DMS79 (cell line): ENCODE results near the gene SLC8A1.

Source experiments
- DNase-seq: peaks from one replicate; lab custom pipeline; 2025; lab: John Stamatoyannopoulos, UW

The SLC8A1 gene

DNA sequence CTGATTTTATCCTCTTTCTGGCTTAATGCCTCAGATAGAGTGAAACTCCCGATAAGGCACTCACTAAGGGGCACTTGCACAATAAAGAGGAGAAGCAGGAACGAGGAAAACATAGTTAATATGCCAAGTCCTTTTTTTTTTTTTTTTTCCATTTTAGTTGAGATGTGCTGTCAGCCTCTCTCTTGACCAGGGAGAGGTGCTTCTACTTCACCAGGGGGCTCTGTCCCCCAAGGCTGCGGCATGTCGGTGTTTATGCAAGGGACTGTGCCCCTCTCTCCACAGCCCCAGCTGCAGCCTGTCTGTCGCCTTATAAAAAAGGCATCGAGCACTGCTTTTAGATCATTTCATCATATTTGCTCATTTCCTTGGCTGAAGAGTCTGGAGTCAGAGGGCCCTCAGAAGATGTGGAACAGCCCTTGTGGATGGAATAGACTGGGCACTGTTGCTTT is 178.1 kb downstream of the SLC8A1 start:
- no peak for DNase-seq

DNA sequence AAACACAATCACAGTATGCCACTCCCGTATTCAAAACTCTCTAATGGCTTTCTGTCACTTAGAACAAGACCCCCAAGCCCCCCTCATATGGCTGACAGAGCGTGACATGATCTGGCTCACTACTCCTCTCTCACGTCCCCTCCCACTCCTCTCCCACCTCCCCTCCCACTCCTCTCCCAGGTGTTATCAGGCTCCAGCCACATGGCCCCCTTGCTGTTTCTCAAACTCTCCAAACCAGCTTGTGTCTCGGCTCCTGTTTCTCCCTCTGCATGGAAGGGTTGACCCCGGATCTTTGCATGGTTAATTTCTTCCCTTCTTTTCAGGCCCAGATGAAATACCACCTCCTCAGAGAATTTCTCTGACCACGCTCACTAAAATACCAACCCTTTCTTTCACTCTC is 180.8 kb downstream of the SLC8A1 start:
- no peak for DNase-seq

DNA sequence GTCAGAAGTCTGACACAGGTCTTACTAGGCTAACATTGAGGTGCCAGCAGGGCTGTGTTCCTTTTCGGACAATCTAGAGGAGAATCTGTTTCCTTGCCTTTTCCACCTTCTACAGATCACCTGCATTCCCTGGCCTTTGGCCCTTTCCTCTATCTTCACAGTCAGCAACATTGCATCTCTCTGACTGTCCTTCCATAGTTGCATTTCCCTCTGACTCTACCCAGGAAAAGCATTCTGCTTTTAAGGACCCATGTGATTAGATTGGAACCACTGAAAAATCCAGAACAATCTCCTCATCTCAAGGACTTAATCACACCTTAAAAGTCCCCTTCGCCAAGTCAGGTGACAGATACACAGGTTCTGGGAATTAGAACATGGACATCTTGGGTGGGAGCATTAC is 181.5 kb downstream of the SLC8A1 start:
- no peak for DNase-seq

DNA sequence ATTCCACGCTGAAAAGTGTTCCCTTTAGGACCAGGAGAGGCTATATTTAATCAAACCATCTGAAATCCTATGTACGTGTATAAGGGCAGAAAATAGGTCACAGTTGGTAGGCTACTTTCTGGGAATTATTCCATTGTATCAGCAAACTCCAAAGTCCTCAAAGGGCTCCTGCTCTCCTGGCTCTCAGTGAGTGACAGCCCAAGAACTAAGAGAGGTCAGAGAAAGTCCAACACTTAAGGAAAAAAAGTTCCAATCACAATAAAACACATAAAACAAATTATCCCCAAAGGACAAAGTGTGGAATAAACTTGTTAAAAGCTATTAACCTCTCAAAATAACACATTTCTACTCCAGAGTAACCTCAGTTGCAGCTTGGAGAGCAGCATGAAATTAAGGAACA is 183.3 kb downstream of the SLC8A1 start:
- DNase-seq: no peak

DNA sequence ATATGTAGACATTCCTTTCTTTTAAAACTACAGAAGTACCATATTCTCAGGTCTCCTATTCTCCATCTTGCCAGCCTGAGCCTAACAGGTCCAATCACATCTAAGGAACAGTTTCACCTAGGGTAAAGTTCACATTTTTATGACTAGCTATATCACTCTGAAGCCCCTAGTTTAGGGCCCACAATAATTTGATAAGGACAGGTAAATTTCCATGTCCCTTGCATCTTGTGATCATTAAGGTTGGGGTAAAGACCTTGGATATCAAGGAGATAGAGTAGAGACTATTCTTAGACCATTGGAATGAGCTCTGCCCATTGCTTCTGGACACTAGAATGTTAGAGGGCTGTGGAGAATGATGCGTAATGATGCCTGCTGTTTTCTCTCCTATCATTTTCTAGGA is 185.7 kb downstream of the SLC8A1 start:
- DNase-seq: no peak

DNA sequence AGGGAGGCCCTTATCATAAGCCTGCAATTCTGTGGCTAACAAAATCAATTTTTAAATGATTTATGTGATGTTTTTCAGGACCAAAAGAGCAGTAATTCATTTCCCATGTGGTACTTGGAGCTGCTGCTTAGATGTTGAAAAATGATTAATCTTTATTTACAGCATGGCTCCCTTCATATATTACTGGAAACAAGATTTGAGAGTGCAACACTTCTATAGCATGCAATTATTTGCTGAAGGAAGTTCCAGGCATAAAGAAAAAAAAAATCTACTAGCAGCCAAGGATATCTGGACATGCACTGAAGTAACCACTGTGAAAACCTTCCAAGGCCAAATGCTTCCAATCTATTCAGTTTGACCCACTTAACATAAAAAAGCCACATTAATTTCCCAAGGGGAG is 186.3 kb downstream of the SLC8A1 start:
- no peak for DNase-seq

DNA sequence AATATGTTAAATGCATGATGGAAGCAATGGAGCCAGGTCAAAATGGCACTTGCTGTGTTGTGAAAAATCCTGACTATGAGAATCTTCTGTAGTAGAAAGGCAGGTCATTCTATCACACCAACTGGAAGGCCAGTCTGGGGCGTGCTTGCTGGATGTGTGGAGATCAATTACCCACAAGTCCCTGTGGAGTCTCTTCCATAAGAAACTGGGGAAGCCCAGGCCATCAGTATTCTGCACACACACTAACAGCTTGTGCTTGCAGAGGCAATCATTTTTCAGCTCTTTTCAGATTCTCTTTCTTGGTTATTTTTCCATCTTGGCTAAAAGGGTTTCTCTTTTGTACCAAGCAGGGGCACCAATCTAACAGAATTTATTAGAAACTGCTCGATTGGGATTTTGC is 190.8 kb downstream of the SLC8A1 start:
- DNase-seq: no peak

DNA sequence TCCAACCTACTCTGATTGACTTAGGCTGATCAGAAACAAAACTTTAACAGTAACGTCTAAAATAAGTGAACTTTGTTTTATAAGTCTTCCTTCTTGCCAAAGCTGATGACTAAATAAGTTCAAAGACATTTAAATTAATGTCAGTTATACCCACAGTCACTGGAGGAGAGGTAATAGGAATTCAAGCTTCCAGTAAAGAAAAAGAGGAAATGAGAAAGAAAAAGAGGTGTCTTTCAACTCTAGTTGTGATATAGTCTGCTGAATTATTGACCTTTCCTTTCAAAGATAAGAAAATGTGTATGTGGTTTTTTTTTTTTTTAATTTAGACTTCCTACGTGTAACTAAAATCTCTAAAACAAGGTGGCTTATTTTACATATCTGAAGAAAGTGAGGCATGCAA is 191.5 kb downstream of the SLC8A1 start:
- no peak for DNase-seq

DNA sequence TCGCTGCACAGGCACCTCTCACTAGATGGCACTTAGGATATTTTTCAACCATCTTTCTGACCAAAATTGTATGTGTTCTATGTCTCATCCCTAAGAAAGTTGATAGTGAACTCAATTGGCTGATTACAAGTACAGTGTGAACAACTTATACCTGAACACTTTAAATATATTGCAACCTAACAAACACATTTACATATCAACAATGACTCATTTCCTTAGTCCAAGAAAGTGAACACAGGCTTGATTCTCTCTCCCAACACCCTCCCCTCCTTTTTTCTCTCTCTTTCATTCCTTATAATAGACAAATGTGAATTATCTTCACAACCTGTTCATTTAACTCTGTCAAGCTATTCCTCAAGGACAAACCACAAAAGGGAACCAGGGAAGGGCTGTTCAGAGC is 192.0 kb downstream of the SLC8A1 start:
- no peak for DNase-seq

DNA sequence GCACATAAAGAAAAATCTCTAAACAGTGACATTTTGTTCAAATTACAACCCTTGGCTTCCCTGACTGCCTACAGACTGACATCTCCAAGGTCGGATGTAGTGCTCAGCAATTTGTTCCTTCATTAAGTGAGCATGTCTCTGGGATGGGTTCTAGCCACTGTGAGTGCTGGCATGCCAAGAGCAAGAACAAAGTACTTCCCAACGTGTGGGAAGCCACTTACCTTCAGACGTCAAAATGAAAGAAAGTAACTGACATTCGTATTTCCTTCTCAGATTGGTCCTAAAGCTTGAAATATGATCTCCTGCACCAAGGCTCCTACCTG is 193.8 kb downstream of the SLC8A1 start:
- DNase-seq: no peak

DNA sequence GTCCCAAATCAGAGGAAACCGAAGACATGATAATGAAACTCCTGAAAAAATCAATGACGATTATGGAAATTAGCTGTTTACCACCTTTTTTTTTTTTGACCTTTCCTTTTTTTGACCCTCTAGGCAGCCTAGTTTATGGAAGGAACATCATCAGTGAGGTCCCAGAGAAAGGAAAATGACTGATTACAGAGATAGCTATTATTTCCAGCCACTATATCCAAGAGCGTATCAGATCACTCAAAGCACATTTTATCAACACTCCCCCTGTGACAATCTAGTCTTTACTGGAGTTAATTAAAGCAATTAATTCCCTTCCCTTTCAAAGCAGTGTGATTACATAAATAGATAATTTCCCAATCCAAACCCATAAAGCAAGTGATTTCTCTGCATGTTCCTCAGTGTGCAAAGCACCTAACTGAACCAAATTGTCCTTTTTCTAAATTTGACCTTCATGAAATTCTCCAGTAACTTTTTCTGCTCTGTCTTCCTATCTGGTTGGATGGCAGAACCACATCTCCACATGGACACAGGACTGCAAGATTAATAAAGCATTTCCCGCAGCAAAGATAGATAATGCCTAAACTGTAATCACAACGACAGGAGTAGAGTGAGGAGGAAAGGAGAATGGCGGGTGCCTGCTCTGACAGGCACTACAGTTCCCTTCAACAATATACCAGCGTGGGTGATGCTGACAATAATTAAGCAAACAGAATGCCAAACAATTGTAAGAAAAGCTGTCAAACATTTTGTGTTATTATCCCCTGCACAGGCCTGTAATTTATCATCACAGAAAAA is 194.4 kb downstream of the SLC8A1 start:
- DNase-seq: no peak

DNA sequence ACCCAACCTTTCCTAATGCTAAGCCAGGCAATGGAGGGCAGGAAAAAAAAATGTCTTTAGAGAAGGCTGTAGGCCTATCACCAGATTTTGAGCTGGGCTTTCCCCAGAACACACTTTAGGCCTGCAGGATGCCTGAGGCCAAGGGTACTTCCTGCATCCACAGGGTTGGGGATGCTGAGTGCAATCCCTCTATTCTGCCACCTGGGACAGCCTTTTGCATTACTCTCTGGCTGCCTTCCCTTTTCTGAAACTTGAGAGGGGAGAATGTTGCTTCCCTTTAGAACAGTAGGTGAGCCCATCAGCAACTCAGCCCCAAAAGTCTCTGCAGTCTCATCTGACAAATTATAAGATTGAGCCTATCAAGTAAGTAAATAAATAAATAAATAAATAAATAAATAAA is 195.2 kb downstream of the SLC8A1 start:
- DNase-seq: no peak

DNA sequence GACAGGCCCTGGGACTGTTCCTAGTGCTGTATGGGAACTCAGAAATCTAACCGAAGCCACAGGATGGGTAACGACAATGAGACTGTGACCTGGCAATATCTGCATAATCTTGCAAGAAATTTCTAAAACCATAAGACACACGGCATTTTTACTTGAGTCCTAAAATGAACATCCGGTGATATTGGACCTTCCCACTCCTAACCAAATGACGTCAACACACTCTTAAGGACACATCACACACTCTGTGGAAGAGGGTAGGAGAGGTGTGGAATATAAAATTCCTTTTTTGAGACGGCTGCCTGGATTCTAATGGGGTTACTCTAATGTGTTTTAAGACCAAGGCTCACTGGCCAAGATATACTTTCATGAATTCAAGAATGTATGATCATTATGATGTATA is 195.9 kb downstream of the SLC8A1 start:
- DNase-seq: no peak

DNA sequence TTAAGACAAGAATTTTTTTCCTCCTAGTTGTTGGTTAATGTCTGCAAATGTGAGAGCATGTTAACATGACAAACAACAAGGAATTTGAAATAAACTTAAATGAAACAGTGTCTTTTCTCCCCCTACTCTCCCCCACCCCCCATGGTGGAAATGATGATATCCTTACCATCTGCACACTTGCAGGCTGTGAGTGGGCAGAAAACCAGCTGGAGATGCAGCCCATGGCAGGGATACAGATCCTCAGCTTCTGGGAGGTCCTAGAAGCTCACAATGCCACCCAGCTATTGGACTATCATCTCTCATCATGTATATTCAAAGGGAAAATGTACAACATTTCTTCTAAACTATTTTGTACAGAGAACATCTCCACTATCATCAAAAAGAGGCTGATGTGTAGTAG is 196.8 kb downstream of the SLC8A1 start:
- DNase-seq: no peak

DNA sequence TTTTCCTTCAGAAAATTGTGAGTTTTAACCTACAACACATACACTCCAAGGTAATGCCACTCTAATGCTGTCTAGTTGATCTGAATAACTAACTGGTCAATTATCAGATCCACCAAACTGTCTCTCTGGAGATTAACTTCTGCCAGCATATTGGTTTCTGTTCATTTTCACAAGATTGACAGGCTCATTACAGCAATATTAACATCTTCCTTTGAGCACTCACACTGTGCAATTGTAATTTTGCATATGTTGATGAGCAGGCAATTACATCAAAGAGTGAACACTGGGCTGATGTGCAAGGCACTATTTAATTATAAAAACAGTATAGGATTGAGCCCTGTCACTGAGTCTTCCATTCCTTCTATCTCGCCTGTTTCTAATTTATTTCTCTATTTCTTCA is 197.3 kb downstream of the SLC8A1 start:
- DNase-seq: no peak

DNA sequence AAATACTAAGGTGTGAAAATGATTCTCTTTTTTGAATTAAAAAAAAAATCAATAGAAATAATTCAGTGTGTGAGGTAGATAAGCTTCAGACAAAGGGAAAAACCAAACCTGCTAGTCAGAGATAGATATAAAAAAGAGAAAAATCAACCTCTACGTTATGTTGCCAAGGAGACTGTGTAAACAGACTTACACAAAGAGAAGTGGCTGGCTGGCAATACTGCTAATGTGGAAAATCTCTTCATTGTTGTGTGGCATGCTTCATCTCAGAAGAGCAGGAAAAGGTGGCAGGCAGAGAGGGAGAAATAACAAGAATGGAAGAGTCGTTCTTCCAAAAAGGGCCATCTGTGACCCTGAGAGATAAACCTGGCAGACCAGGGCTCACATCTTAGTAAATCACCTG is 200.8 kb downstream of the SLC8A1 start:
- DNase-seq: peak; percentile 79

DNA sequence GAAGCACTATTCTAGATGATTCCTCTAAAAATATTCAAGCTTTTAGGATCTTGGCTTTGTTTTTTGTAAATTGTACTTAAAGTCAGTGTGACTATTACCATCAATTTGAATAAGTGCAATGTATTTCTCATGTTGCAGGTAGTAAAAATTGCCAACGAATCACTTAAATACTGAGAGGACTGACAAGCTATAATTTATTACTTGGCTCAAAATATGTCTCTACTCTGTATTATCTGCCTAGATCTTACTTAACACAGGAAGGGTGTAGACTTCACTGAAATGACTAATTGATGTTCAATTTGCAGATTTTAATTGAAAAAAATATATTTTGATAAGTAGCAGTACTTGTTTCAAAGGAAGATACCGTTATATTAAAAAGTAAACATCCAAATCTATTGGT is 202.3 kb downstream of the SLC8A1 start:
- no peak for DNase-seq

DNA sequence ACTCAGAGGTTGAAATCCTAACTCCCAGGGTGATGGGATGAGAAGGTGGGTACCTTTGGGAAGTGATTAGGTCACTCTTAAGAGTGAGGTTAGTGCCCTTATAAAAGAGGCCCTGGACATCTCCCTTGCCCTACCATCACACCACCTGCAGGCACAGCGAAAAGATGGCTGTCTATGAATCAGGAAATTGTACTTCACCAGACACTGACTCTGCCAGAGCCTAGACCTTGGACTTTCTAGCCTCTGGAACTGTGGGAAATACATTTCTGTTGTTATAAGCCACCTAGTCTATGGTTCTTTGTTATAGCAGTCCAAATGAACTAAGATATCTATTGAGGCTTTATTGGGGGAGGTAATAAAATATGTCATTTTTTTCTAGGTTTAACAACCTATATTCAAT is 203.6 kb downstream of the SLC8A1 start:
- no peak for DNase-seq

DNA sequence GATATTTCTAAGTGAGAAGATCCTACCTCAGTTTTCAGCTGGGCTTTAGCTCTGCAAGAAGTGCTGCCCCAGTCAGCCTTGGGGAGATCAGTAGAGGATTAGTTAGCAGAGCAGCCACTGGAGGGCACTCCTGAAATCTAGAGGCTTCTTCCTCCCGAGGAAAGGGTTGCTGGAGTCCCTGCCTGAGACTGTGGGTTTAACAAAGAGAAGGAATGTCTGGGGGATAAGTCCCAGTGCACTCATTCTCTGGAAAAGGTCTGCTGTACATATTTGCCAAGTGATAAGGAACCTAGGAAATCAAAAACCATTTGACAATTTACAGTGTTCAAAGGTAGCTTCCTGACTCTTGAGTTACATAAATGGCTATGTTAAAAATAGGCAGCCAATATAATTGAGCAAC is 207.2 kb downstream of the SLC8A1 start:
- no peak for DNase-seq

DNA sequence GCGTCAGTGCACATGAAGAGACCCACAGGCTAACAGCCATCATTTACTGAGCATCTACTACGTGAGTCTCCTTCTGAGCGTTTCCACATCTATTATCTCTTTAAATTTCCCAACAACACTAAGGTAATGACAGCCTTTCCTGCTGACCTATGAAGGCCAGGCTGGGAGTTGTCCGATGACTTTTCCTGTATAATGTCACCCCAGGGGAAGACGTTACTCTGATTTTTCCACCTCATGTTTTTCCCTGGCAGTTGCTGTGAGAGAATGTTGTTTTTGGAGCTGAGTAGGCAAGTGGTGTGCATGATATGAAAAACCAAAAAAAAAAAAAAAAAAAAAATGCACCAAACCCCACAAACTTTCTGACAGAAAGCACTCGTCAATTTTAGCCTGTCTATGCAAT is 207.6 kb downstream of the SLC8A1 start:
- no peak for DNase-seq

DNA sequence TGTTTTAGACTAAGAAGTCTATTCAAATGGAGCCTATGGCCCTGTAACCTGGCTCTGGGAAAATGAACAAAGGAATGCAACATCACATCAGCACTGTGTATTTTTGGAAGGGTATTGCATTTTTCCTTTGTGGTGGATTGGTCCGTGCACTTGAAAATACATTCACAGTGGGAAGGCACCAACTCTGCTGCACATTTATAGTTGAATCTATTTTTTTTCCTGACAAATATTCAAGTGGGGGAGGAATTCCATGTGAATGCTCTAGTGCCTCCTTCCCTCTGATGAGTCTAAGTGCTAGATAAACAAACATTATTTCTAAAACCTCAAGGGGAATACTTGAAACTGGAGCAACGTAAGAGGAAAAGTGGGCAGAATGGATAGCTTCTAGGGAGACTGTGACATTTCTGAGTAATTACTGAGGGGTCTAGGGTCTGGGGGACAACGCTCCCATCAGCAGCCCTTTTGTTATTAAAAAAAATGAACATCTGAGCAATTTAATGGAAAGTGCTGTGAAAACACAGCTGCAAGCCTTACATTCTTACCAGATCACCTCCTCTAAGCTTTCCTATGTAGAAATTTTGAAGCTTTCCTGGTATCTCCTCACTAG is 208.2 kb downstream of the SLC8A1 start:
- peak; percentile 74 for DNase-seq

DNA sequence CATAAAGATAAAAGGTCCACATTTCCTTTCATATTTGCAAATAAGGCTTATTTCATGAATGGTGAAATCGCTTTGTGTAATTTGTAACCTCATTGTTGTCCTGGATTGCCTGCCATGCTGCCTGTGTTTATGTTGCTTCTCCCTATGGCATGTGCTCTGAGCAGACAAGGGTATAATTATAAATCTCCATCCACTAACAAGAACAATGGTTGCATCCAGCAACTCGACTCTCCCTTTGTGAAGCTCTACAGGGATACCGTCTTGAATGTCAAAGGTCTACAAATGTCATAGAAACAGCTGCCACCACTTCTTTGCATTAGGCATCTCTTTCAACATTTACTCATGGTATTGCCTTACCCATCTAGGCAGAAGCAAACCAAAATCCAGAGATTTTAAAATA is 209.6 kb downstream of the SLC8A1 start:
- no peak for DNase-seq

DNA sequence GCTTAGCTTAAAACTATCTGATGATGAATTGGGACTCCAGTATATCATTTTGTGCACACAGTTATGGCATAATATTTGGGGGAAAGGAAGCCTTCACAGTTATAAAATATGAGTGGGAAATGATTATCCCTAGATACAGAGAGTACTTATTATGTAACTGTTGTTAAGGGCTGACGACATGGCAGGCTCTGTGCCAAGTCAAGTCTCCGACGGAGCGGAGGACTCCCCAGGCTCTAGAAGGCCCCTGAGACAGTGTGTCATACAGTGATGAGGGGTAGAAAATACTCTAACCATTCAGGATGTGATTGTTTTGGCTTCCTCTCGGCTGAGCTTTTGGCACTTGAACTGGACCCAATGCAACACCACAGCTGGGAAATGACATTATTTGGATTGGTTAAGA is 211.8 kb downstream of the SLC8A1 start:
- DNase-seq: peak; percentile 44
